Coronary artery (tissue), 2 donors: Measurements from ENCODE around the gene MEIS3.

ENCODE experiments used
- DNase-seq: peaks from one replicate; pipeline ENCODE4 v3.0.0-alpha.2; 2017; ENCODE audit warnings: low spot score
- H3K27ac ChIP-seq, 2 donors: fragments of 200-600 bp; sonication (generic); one replicate each; pipeline ENCODE4 v1.5.1; 2016 to 2019
- H3K4me3 ChIP-seq: fragments of 200-600 bp; sonication (generic); 2 replicates; pipeline ENCODE4 v1.5.1; 2016; ENCODE audit warnings: mild to moderate bottlenecking, moderate library complexity
- TF ChIP-seq, protein P1 (sequence below): fragments of 200-600 bp; sonication (generic); IDR thresholded peaks from one replicate; pipeline ENCODE4 v1.5.1; 2019; ENCODE audit warnings: antibody characterized with exemption

Gene MEIS3

DNA sequence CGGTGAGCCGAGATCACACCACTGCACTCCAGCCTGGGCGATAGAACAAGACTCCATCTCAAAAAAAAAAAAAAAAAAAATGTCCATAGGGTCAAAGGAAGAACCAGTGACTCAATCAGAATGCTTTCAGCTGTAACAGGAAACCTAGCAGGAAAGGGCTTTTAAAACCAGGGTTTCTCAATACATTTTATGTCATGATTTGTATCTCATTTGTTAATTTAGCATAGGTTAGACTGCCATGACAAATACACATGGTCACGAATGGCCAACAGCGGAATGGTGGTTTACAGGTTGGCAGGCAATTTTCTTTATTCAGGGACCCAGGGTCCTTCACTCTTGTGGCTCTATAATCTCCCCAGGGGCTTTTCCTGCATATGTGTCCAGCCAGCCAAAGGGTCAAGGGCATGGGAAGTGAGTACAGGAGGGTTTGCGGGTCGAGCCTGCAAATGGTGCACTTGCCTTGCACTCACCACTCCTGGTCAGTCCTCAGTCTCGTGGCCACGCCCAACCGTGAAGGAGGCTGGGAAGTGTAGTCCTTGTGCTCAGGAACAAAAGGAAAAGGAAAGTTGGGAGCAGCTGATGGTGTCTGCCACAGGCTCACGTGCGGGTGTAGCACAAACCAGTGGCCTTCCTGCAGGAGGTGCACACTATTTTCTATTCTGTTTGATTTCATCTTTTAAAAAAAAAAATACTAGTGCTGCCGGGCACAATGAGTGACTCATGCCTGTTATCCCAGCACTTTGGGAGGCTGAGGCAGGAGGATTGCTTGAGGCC, 55.4 kb downstream of the MEIS3 start:
- H3K4me3 ChIP-seq: no peak overlapping the region
- TF ChIP-seq, protein P1, sequence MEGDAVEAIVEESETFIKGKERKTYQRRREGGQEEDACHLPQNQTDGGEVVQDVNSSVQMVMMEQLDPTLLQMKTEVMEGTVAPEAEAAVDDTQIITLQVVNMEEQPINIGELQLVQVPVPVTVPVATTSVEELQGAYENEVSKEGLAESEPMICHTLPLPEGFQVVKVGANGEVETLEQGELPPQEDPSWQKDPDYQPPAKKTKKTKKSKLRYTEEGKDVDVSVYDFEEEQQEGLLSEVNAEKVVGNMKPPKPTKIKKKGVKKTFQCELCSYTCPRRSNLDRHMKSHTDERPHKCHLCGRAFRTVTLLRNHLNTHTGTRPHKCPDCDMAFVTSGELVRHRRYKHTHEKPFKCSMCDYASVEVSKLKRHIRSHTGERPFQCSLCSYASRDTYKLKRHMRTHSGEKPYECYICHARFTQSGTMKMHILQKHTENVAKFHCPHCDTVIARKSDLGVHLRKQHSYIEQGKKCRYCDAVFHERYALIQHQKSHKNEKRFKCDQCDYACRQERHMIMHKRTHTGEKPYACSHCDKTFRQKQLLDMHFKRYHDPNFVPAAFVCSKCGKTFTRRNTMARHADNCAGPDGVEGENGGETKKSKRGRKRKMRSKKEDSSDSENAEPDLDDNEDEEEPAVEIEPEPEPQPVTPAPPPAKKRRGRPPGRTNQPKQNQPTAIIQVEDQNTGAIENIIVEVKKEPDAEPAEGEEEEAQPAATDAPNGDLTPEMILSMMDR: no peak
- DNase-seq: no peak
- no peak overlapping the region for H3K27ac ChIP-seq

DNA sequence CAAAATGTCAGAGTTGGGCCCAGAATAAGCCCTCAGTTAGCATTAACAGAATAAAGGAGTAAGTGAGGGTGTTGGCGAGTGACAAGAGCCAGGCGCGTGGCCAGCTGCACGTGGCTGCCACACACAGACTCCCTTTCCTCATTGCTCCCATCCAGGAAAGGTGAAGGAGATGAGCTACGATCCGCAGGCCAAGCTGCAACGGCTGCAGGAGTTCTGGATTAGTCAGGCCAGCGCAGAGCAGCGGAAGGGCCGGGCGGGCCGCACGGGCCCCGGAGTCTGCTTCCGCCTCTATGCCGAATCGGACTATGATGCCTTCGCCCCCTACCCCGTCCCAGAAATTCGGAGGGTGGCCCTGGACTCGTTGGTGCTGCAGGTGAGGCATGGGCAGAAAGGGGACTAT, 57.0 kb downstream of the MEIS3 start:
- DNase-seq: no peak
- Histone ChIP-seq H3K4me3 (no peak overlapping the region), H3K27ac (no peak overlapping the region)
- TF ChIP-seq, protein P1: no peak

DNA sequence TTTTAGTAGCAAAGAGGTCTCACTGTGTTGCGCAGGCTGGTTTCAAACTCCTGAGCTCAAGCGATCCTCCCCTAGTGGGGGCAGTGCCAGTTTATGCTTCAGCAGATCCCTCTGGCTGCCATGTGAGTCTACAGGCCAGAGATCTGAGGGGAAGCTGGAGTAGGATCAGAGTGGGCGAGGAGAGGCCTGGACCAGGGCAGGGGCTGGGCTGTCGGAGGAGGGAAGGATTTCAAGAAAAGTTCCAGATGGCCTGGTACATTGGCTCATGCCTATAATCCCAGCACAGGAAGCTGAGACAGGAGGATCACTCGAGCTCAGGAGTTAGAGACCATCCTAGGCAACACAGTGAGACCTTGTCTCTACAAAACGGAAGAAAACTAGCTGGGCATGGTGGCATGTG, 60.4 kb downstream of the MEIS3 start:
- TF ChIP-seq, protein P1: no peak
- DNase-seq: no peak
- no peak overlapping the region for H3K4me3 ChIP-seq
- H3K27ac ChIP-seq: no peak overlapping the region

DNA sequence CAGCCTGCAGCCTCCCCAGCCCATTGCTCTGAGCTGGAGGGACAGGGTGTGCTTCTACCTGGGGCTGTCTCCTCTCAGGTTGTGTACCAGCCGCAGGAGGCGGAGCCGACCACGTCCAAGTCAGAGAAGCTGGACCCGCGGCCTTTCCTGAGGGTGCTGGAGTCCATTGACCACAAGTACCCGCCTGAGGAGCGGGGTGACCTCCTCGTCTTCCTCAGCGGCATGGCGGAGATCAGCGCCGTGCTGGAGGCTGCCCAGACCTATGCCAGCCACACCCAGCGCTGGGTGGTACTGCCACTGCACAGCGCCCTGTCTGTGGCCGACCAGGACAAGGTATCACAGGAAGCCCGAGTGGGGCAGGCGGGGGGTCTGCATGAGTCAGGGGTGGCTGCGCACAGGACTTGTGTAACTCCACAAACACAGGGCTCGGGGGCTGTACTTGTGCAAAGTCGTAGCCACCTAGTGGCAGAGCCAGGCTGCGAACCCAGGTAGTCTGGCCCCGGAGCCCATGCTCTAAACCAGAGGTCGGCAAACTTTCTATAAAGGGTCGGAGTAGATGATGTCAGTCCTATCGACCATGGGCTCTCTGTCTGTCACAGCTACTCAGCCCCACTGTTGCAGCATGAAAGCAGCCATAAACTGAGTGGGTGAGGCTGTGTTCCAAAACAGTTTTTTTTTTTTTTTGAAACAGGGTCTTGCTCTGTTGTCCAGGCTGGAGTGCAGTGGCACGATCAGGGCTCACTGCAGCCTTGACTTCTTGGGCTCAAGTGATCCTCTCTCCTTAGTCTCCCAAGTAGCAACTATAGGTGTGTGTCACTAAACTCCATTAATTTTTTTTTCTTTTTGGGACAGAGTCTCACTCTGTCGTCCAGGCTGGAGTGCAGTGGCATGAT, 61.3 kb downstream of the MEIS3 start:
- DNase-seq: no peak
- no peak overlapping the region for H3K4me3 ChIP-seq
- TF ChIP-seq, protein P1: no peak
- no peak overlapping the region for H3K27ac ChIP-seq

DNA sequence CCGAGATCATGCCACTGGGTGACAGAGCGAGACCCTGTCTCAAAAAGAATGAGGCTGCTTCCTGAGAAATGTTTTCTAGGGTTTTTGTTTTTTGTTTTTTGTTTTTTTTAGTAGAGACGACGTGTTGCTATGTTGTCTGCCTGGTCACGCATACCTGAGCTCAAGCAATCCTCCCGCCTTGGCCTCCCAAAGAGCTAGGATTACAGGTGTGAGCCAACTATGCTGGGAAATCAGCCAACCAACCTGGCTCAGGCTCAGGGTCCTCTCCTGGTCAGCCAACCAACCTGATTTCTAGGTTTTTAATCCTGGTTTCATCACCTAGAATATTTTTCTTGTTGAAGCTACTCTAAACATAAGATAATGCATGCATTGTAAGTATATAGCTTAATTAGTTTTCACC, 62.4 kb downstream of the MEIS3 start:
- Histone ChIP-seq H3K4me3 (no peak overlapping the region), H3K27ac (no peak overlapping the region)
- TF ChIP-seq, protein P1: no peak
- DNase-seq: no peak

DNA sequence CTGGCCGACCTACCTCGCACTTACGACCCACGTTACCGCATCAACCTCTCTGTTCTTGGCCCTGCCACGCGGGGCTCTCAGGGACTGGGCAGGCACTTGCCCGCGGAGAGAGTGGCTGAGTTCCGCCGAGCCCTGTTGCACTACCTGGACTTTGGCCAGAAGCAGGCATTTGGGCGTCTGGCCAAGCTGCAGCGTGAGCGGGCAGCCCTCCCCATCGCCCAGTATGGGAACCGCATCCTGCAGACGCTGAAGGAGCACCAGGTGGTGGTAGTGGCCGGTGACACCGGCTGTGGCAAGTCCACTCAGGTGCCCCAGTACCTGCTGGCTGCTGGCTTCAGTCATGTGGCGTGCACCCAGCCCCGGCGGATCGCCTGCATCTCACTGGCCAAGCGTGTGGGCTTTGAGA, 66.0 kb downstream of the MEIS3 start:
- Histone ChIP-seq H3K4me3 (no peak overlapping the region), H3K27ac (no peak overlapping the region)
- no peak for DNase-seq
- TF ChIP-seq, protein P1: no peak
